ENCODE measurements around the gene LARP4.
"Not testable (repeated sequence)": the region's sequence is repeated elsewhere in the genome, so short reads cannot be mapped to it uniquely, and the experiment has no call there.

The LARP4 gene

GRCh38 chr12:50488801-50489200 lies 88.1 kb downstream of the LARP4 start:
- Histone ChIP-seq H3K27me3 (ENCODE audit: control insufficient read depth in 1 of 2, insufficient read depth in 2 of 2, low read length in 2 of 2) (no peaks in the 10 kb centered on the region), H3K4me1 (ENCODE audit: control insufficient read depth, insufficient read depth, low read length) (no peaks in the 10 kb centered on the region), H3K36me3 (ENCODE audit: control insufficient read depth in 2 of 2, insufficient read depth in 2 of 2, low read length in 2 of 2) (no peaks in the 10 kb centered on the region), H3K27ac (ENCODE audit: low read length) (no peak overlapping the region), H3K9me3 (ENCODE audit: control insufficient read depth in 2 of 2, low read length in 2 of 2) (no peaks in the 10 kb centered on the region), H3K9ac (ENCODE audit: low read length in 2 of 2) (no peak overlapping the region), H3K4me3 (ENCODE audit: low read length in 2 of 2) (no peak overlapping the region)

GRCh38 chr12:50498119-50498518 lies 97.4 kb downstream of the LARP4 start:
- not testable (repeated sequence) for H3K4me1 ChIP-seq (ENCODE audit: control insufficient read depth, insufficient read depth, low read length); H3K9me3 ChIP-seq (ENCODE audit: control insufficient read depth in 2 of 2, low read length in 2 of 2); H3K36me3 ChIP-seq (ENCODE audit: control insufficient read depth in 2 of 2, insufficient read depth in 2 of 2, low read length in 2 of 2); H3K4me3 ChIP-seq (ENCODE audit: low read length in 2 of 2); H3K27me3 ChIP-seq (ENCODE audit: control insufficient read depth in 1 of 2, insufficient read depth in 2 of 2, low read length in 2 of 2); H3K9ac ChIP-seq (ENCODE audit: low read length in 2 of 2); H3K27ac ChIP-seq (ENCODE audit: low read length)

GRCh38 chr12:50504798-50505674 lies 104.4 kb downstream of the LARP4 start, which contains the start of gene DIP2B:
TSS of gene DIP2B (plus strand) at chr12:50504985. CDS start at chr12:50505141, 156 bp downstream.
- Histone ChIP-seq H3K27ac (ENCODE audit: low read length) (peak within 1 kb of the TSS; percentile 79), H3K9me3 (ENCODE audit: control insufficient read depth in 2 of 2, low read length in 2 of 2) (no peaks in the 10 kb centered on the region), H3K36me3 (ENCODE audit: control insufficient read depth in 2 of 2, insufficient read depth in 2 of 2, low read length in 2 of 2) (peaks cover 0 to 2% of the 10 kb centered on the region in 2 donors), H3K4me3 (ENCODE audit: low read length in 2 of 2) (peak within 1 kb of the TSS; percentile 91 to 94), H3K9ac (ENCODE audit: low read length in 2 of 2) (peak within 1 kb of the TSS; percentile 94 to 97), H3K4me1 (ENCODE audit: control insufficient read depth, insufficient read depth, low read length) (peaks cover 14% of the 10 kb centered on the region), H3K27me3 (ENCODE audit: control insufficient read depth in 1 of 2, insufficient read depth in 2 of 2, low read length in 2 of 2) (no peaks in the 10 kb centered on the region)

GRCh38 chr12:50505675-50506530 lies 105.2 kb downstream of the LARP4 start:
- Histone ChIP-seq H3K4me1 (ENCODE audit: control insufficient read depth, insufficient read depth, low read length) (peaks cover 14% of the 10 kb centered on the region), H3K27me3 (ENCODE audit: control insufficient read depth in 1 of 2, insufficient read depth in 2 of 2, low read length in 2 of 2) (no peaks in the 10 kb centered on the region), H3K9me3 (ENCODE audit: control insufficient read depth in 2 of 2, low read length in 2 of 2) (no peaks in the 10 kb centered on the region), H3K27ac (ENCODE audit: low read length) (peak overlapping the region; percentile 79), H3K9ac (ENCODE audit: low read length in 2 of 2) (peak overlapping the region; percentile 94 to 97), H3K36me3 (ENCODE audit: control insufficient read depth in 2 of 2, insufficient read depth in 2 of 2, low read length in 2 of 2) (peaks cover 0 to 2% of the 10 kb centered on the region in 2 donors), H3K4me3 (ENCODE audit: low read length in 2 of 2) (peak overlapping the region; percentile 91 to 94)

GRCh38 chr12:50506753-50507473 lies 106.2 kb downstream of the LARP4 start:
- peak overlapping the region; percentile 4 to 94 for H3K4me3 ChIP-seq (ENCODE audit: low read length in 2 of 2)
- H3K27me3 ChIP-seq (ENCODE audit: control insufficient read depth in 1 of 2, insufficient read depth in 2 of 2, low read length in 2 of 2): no peaks in the 10 kb centered on the region
- peak overlapping the region in 1 of 2 donors; percentile 97 for H3K9ac ChIP-seq (ENCODE audit: low read length in 2 of 2)
- H3K4me1 ChIP-seq (ENCODE audit: control insufficient read depth, insufficient read depth, low read length): peaks cover 14% of the 10 kb centered on the region
- H3K36me3 ChIP-seq (ENCODE audit: control insufficient read depth in 2 of 2, insufficient read depth in 2 of 2, low read length in 2 of 2): peaks cover 0 to 2% of the 10 kb centered on the region in 2 donors
- H3K27ac ChIP-seq (ENCODE audit: low read length): no peak overlapping the region
- H3K9me3 ChIP-seq (ENCODE audit: control insufficient read depth in 2 of 2, low read length in 2 of 2): no peaks in the 10 kb centered on the region

GRCh38 chr12:50507474-50507838 lies 106.8 kb downstream of the LARP4 start:
- peaks cover 14% of the 10 kb centered on the region for H3K4me1 ChIP-seq (ENCODE audit: control insufficient read depth, insufficient read depth, low read length)
- H3K27ac ChIP-seq (ENCODE audit: low read length): no peak overlapping the region
- no peaks in the 10 kb centered on the region for H3K27me3 ChIP-seq (ENCODE audit: control insufficient read depth in 1 of 2, insufficient read depth in 2 of 2, low read length in 2 of 2)
- H3K9ac ChIP-seq (ENCODE audit: low read length in 2 of 2): no peak overlapping the region
- peaks cover 0 to 2% of the 10 kb centered on the region in 2 donors for H3K36me3 ChIP-seq (ENCODE audit: control insufficient read depth in 2 of 2, insufficient read depth in 2 of 2, low read length in 2 of 2)
- no peaks in the 10 kb centered on the region for H3K9me3 ChIP-seq (ENCODE audit: control insufficient read depth in 2 of 2, low read length in 2 of 2)
- H3K4me3 ChIP-seq (ENCODE audit: low read length in 2 of 2): no peak overlapping the region

- Histone ChIP-seq H3K36me3 (ENCODE audit: control insufficient read depth in 2 of 2, insufficient read depth in 2 of 2, low read length in 2 of 2) (peaks cover 0 to 2% of the 10 kb centered on the region in 2 donors), H3K9me3 (ENCODE audit: control insufficient read depth in 2 of 2, low read length in 2 of 2) (no peaks in the 10 kb centered on the region), H3K27me3 (ENCODE audit: control insufficient read depth in 1 of 2, insufficient read depth in 2 of 2, low read length in 2 of 2) (no peaks in the 10 kb centered on the region), H3K9ac (ENCODE audit: low read length in 2 of 2) (no peak overlapping the region), H3K4me3 (ENCODE audit: low read length in 2 of 2) (no peak overlapping the region), H3K27ac (ENCODE audit: low read length) (no peak overlapping the region), H3K4me1 (ENCODE audit: control insufficient read depth, insufficient read depth, low read length) (peaks cover 14% of the 10 kb centered on the region)
These were observed 107.2 kb downstream of the LARP4 start for GRCh38 chr12:50507930-50508329.

GRCh38 chr12:50508414-50508813 lies 107.7 kb downstream of the LARP4 start:
- Histone ChIP-seq H3K36me3 (ENCODE audit: control insufficient read depth in 2 of 2, insufficient read depth in 2 of 2, low read length in 2 of 2) (peaks cover 0 to 2% of the 10 kb centered on the region in 2 donors), H3K4me3 (ENCODE audit: low read length in 2 of 2) (no peak overlapping the region), H3K9me3 (ENCODE audit: control insufficient read depth in 2 of 2, low read length in 2 of 2) (no peaks in the 10 kb centered on the region), H3K27me3 (ENCODE audit: control insufficient read depth in 1 of 2, insufficient read depth in 2 of 2, low read length in 2 of 2) (no peaks in the 10 kb centered on the region), H3K27ac (ENCODE audit: low read length) (no peak overlapping the region), H3K4me1 (ENCODE audit: control insufficient read depth, insufficient read depth, low read length) (peaks cover 14% of the 10 kb centered on the region), H3K9ac (ENCODE audit: low read length in 2 of 2) (no peak overlapping the region)

GRCh38 chr12:50508970-50509663 lies 108.4 kb downstream of the LARP4 start:
- Histone ChIP-seq H3K4me1 (ENCODE audit: control insufficient read depth, insufficient read depth, low read length) (peaks cover 14% of the 10 kb centered on the region), H3K9ac (ENCODE audit: low read length in 2 of 2) (no peak overlapping the region), H3K27ac (ENCODE audit: low read length) (no peak overlapping the region), H3K9me3 (ENCODE audit: control insufficient read depth in 2 of 2, low read length in 2 of 2) (no peaks in the 10 kb centered on the region), H3K27me3 (ENCODE audit: control insufficient read depth in 1 of 2, insufficient read depth in 2 of 2, low read length in 2 of 2) (no peaks in the 10 kb centered on the region), H3K4me3 (ENCODE audit: low read length in 2 of 2) (no peak overlapping the region), H3K36me3 (ENCODE audit: control insufficient read depth in 2 of 2, insufficient read depth in 2 of 2, low read length in 2 of 2) (peaks cover 0 to 2% of the 10 kb centered on the region in 2 donors)

Data from stomach smooth muscle (tissue), 2 donors.